ENCODE measurements around the gene C18orf63. TPM values are rescaled to one million over a fixed set of nuclear protein-coding genes. Genes with fewer than 3 reads are reported as not detected.
A peak's percentile ranks its signal among the peaks of the same experiment; 100 is the strongest.

Gene C18orf63
- total and polyA plus RNA-seq, 2 of the 4 experiments (the other 2 are of a cell fraction) = not detected

DNA sequence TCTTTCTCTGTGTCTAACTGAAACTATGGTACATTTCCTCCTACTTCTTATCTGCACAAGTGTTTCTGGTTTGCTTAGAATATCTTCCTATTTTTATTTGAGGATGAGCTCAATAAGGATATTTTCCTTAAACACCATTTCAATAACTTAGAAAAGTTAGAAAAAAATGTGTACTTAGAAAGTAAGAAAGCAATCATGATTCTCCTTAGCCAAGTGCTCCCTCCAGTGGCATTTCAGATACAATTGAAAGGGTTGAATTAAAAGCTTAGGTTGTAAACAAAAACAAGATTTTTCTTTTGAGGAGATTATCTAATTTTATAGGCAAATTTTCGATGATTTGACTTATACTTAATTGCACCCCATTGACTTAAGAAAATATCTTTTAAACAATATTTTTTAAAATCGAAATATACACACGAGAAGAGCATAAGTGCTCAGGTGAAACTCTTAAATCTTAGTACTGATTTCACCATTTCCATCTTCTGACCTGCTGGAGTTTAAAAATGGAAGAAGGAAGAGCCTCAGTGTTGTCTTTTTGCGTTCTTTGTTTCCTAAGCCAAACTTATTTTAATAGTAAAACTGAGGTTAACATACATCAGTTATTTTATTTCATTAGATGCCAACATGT is 26.9 kb downstream of the C18orf63 start:
- Histone ChIP-seq H3K4me1 (ENCODE audit: control insufficient read depth, insufficient read depth, low read length) (no peaks in the 10 kb centered on the region; the same call in 1 of the 2 replicates), H4K20me1 (ENCODE audit: insufficient read depth, low read length) (no peaks in the 10 kb centered on the region), H3K9me3 (ENCODE audit: control insufficient read depth, insufficient read depth, low read length) (no peaks in the 10 kb centered on the region), H3K79me1 (ENCODE audit: low read depth in 1 of 2, low read length in 2 of 2) (no peaks in the 10 kb centered on the region), H2BK5ac (ENCODE audit: low read depth, low read length, poor library complexity, severe bottlenecking) (no peak overlapping the region), H3K27me3 (ENCODE audit: control insufficient read depth, insufficient read depth, low read length) (peaks cover 2% of the 10 kb centered on the region; the same call in 1 of the 2 replicates), H2AFZ (replicated peaks; ENCODE audit: low read length, poor library complexity) (no peak overlapping the region), H3K23ac (ENCODE audit: low read depth, low read length) (no peak overlapping the region), H3K14ac (replicated peaks; ENCODE audit: low read depth, low read length) (no peak overlapping the region), H2BK20ac (ENCODE audit: low read depth, low read length) (no peak overlapping the region), H4K5ac (ENCODE audit: low read depth, low read length) (no peak overlapping the region), H3K18ac (ENCODE audit: low read depth, low read length) (no peak overlapping the region), H3K36me3 (ENCODE audit: control insufficient read depth, insufficient read depth, low read length) (no peaks in the 10 kb centered on the region), H3K4me3 (ENCODE audit: insufficient read depth, low read depth, low read length) (no peak overlapping the region), H3K4ac (ENCODE audit: low read depth, low read length) (no peak overlapping the region), H3K27ac (ENCODE audit: insufficient read depth, low read length) (no peak overlapping the region), H2AK5ac (ENCODE audit: low read depth, low read length) (no peak overlapping the region), H3K9ac (ENCODE audit: low read depth, low read length) (no peak overlapping the region), H2BK15ac (ENCODE audit: low read depth, low read length) (no peak overlapping the region), H4K91ac (ENCODE audit: insufficient read depth, low read depth, low read length) (no peak overlapping the region), H3K56ac (ENCODE audit: extremely low read depth, insufficient read depth, low read length) (no peak overlapping the region), H3K9me1 (ENCODE audit: insufficient read depth, low read length) (no peaks in the 10 kb centered on the region), H4K8ac (ENCODE audit: low read depth in 2 of 2, low read length in 2 of 2) (no peak overlapping the region), H2BK120ac (ENCODE audit: low read depth, low read length) (no peak overlapping the region), H2AK9ac (replicated peaks; ENCODE audit: low read depth, low read length, poor library complexity) (no peak overlapping the region), H3K4me2 (ENCODE audit: low read depth, low read length) (no peak overlapping the region)
- in situ Hi-C loops (cut with MboI; ENCODE audit: low sequenced_read_pairs) = loop anchor here (10.0 kb wide), 1 partner anchor 1568 kb away; no protein-coding TSS in a partner anchor
- peak; percentile 54 for ATAC-seq (ENCODE audit: low read depth)
- intact Hi-C loops (cut with micrococcal nuclease) = loop anchor here (1.0 to 10.0 kb wide), 6 partner anchors 146 to 1640 kb away; no protein-coding TSS in a partner anchor
- dilution Hi-C loops (cut with HindIII; ENCODE audit: low sequenced_read_pairs, unreplicated experiment) = no loop called here
- peak; percentile 92 for TF ChIP-seq SMC3 (IDR thresholded peaks at IDR 0.05; ENCODE audit: low read depth, low read length)
- TF ChIP-seq MAFK (IDR thresholded peaks at IDR 0.05; ENCODE audit: low read depth, low read length) = no peak
- TF ChIP-seq RCOR1 (IDR thresholded peaks at IDR 0.05; ENCODE audit: insufficient replicate concordance, low read length) = no peak
- no peak for TF ChIP-seq BHLHE40 (IDR thresholded peaks at IDR 0.05; ENCODE audit: low read depth, low read length)
- TF ChIP-seq, protein P1, sequence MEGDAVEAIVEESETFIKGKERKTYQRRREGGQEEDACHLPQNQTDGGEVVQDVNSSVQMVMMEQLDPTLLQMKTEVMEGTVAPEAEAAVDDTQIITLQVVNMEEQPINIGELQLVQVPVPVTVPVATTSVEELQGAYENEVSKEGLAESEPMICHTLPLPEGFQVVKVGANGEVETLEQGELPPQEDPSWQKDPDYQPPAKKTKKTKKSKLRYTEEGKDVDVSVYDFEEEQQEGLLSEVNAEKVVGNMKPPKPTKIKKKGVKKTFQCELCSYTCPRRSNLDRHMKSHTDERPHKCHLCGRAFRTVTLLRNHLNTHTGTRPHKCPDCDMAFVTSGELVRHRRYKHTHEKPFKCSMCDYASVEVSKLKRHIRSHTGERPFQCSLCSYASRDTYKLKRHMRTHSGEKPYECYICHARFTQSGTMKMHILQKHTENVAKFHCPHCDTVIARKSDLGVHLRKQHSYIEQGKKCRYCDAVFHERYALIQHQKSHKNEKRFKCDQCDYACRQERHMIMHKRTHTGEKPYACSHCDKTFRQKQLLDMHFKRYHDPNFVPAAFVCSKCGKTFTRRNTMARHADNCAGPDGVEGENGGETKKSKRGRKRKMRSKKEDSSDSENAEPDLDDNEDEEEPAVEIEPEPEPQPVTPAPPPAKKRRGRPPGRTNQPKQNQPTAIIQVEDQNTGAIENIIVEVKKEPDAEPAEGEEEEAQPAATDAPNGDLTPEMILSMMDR (conservative IDR thresholded peaks at IDR 0.05; ENCODE audit: low read depth, low read length) = peak; percentile 77
- TF ChIP-seq RAD21 (IDR thresholded peaks at IDR 0.05; ENCODE audit: low read length) = peak; percentile 88
- no peak for TF ChIP-seq MAZ (IDR thresholded peaks at IDR 0.05; ENCODE audit: borderline replicate concordance, low read depth, low read length)
- TF ChIP-seq CHD1 (IDR thresholded peaks at IDR 0.05; ENCODE audit: low read depth, low read length) = no peak
- no peak for TF ChIP-seq RFX5 (IDR thresholded peaks at IDR 0.05; ENCODE audit: low read depth, low read length)
- TF ChIP-seq FOS (IDR thresholded peaks at IDR 0.05; ENCODE audit: low read depth, low read length) = no peak
- TF ChIP-seq POLR2A (IDR thresholded peaks at IDR 0.05; ENCODE audit: low read depth, low read length) = no peak
- TF ChIP-seq, protein P2, sequence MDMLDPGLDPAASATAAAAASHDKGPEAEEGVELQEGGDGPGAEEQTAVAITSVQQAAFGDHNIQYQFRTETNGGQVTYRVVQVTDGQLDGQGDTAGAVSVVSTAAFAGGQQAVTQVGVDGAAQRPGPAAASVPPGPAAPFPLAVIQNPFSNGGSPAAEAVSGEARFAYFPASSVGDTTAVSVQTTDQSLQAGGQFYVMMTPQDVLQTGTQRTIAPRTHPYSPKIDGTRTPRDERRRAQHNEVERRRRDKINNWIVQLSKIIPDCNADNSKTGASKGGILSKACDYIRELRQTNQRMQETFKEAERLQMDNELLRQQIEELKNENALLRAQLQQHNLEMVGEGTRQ (IDR thresholded peaks at IDR 0.05; ENCODE audit: low read depth, low read length) = no peak
- no peak for TF ChIP-seq MXI1 (IDR thresholded peaks at IDR 0.05; ENCODE audit: borderline replicate concordance, low read depth, low read length)
- TF ChIP-seq, protein P3, sequence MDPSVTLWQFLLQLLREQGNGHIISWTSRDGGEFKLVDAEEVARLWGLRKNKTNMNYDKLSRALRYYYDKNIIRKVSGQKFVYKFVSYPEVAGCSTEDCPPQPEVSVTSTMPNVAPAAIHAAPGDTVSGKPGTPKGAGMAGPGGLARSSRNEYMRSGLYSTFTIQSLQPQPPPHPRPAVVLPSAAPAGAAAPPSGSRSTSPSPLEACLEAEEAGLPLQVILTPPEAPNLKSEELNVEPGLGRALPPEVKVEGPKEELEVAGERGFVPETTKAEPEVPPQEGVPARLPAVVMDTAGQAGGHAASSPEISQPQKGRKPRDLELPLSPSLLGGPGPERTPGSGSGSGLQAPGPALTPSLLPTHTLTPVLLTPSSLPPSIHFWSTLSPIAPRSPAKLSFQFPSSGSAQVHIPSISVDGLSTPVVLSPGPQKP (IDR thresholded peaks at IDR 0.05; ENCODE audit: borderline replicate concordance, low read depth, low read length) = no peak
- TF ChIP-seq NFE2L2 (IDR thresholded peaks at IDR 0.05; ENCODE audit: low read depth, low read length) = no peak
- DNase-seq = peak; percentile 77
- CTCF ChIA-PET = interaction anchor here (0.6 to 1.9 kb wide), 14 partner anchors 8 to 1641 kb away, joined by 3 to 23 read pairs (median 5); no protein-coding TSS in a partner anchor
- WGBS, 2 experiments (ENCODE audit: extremely low coverage in 2 of 2, insufficient read length in 1 of 2) = no CpG with 5 or more reads among the region's 4 CpGs
- no TSS peak for BruUV-seq (replicated peaks)
- POLR2A ChIA-PET (ENCODE audit: unreplicated experiment) = interaction anchor here (1.5 kb wide), 1 partner anchor 145 kb away, joined by 3 read pairs; no protein-coding TSS in a partner anchor

Data from IMR-90 (cell line).